T47D (cell line): Measurements from ENCODE around the gene IQCK.

Experiments
- DNase-seq, 2 experiments: peaks; one replicate each; pipeline versions ENCODE4 v3.0.0 to v3.0.0-alpha.2; 2011 to 2012; ENCODE audit warnings: low read depth in 1 of 2, low spot score in 1 of 2
- JUND ChIP-seq: IDR thresholded peaks from 2 replicates; pipeline ENCODE4 v1.6.1; 2012; ENCODE audit warnings: low read depth
- in situ Hi-C: cut with HindIII; loops from 2 replicates; pipeline ENCODE4 v1.10.0; 2016; ENCODE audit warnings: low sequenced_read_pairs, low pct_unique_long_range_greater_than_20kb

Gene IQCK

GRCh38 chr16:19743816-19744159 is 25.7 kb downstream of the IQCK start:
- DNase-seq, result no peak
- TF ChIP-seq JUND, result no peak
- in situ Hi-C loops, result no loop called here

- TF ChIP-seq JUND, result no peak
- DNase-seq, result no peak
- in situ Hi-C loops, result no loop called here
Observed at GRCh38 chr16:19744670-19745069, 26.6 kb downstream of the IQCK start.

GRCh38 chr16:19745286-19746010 is 27.4 kb downstream of the IQCK start:
- in situ Hi-C loops, result no loop called here
- no peak for TF ChIP-seq JUND
- DNase-seq, result no peak

- no peak for DNase-seq
- no peak for TF ChIP-seq JUND
- in situ Hi-C loops, result no loop called here
Observed at GRCh38 chr16:19746561-19746960, 28.5 kb downstream of the IQCK start.

- in situ Hi-C loops, result no loop called here
- TF ChIP-seq JUND, result no peak
- DNase-seq, result peak in 1 of 2 experiments; percentile 17
Observed at GRCh38 chr16:19748389-19749168, 30.5 kb downstream of the IQCK start.

- in situ Hi-C loops, result no loop called here
- TF ChIP-seq JUND, result no peak
- DNase-seq, result no peak
Observed at GRCh38 chr16:19749571-19750080, 31.6 kb downstream of the IQCK start.

- peak in 1 of 2 experiments; percentile 21 for DNase-seq
- no peak for TF ChIP-seq JUND
- in situ Hi-C loops, result no loop called here
Observed at GRCh38 chr16:19751478-19752385, 33.7 kb downstream of the IQCK start.

GRCh38 chr16:19753815-19754643 is 36.0 kb downstream of the IQCK start:
- in situ Hi-C loops, result no loop called here
- no peak for DNase-seq
- no peak for TF ChIP-seq JUND

GRCh38 chr16:19754644-19755036 is 36.6 kb downstream of the IQCK start:
- no peak for DNase-seq
- no peak for TF ChIP-seq JUND
- in situ Hi-C loops, result no loop called here

GRCh38 chr16:19755268-19755667 is 37.2 kb downstream of the IQCK start:
- no peak for TF ChIP-seq JUND
- in situ Hi-C loops, result no loop called here
- DNase-seq, result no peak

GRCh38 chr16:19757026-19757425 is 39.0 kb downstream of the IQCK start:
- TF ChIP-seq JUND, result no peak
- in situ Hi-C loops, result no loop called here
- DNase-seq, result no peak
